Ovary (tissue), 9 donors: ENCODE measurements around the gene TRPM3. TPM values are rescaled to one million over a fixed set of nuclear protein-coding genes. Genes with fewer than 3 reads are reported as not detected.
A peak's percentile ranks its signal among the peaks of the same experiment; 100 is the strongest.

ENCODE experiments used
- DNase-seq, 5 donors: peaks; one replicate each; pipeline ENCODE4 v3.0.0-alpha.2; 2019 to 2020
- H3K27ac ChIP-seq, 2 donors: fragments of 200-600 bp; one replicate each; pipeline versions ENCODE4 v1.5.1 to v1.8.0; 2019 to 2022
- H3K27me3 ChIP-seq: fragments of 200-600 bp; one replicate; pipeline ENCODE4 v1.8.0; 2022
- H3K36me3 ChIP-seq: fragments of 200-600 bp; sonication (generic); one replicate; pipeline ENCODE4 v1.5.1; 2019
- H3K4me1 ChIP-seq: one replicate; pipeline ENCODE4 v1.8.1; 2013; ENCODE audit warnings: mild to moderate bottlenecking, moderate library complexity; ENCODE audit not compliant: insufficient read depth
- H3K4me3 ChIP-seq: fragments of 200-600 bp; sonication (generic); one replicate; pipeline ENCODE4 v1.5.1; 2017
- H3K9me3 ChIP-seq, 2 donors: fragments of 200-600 bp in 1 of 2; sonication (generic) in 1 of 2; one replicate each; pipeline versions ENCODE4 v1.5.1 to v1.8.1; 2013 to 2019; ENCODE audit warnings: mild to moderate bottlenecking in 1 of 2, moderate library complexity in 1 of 2
- EP300 ChIP-seq: sonication (generic); formaldehyde crosslinking; IDR thresholded peaks from one replicate; pipeline ENCODE4 v1.6.1; 2017; ENCODE audit warnings: antibody characterized with exemption
- POLR2A ChIP-seq: fragments of 450-650 bp; IDR thresholded peaks from one replicate; pipeline ENCODE4 v1.6.1; 2017; ENCODE audit warnings: antibody characterized with exemption, mild to moderate bottlenecking, moderate library complexity
- WGBS, 3 donors: extraction: QIAGEN DNeasy Blood & Tissue Kit in 1 of 3; methylation state at CpG; one replicate each; pipeline versions ENCODE4 v1.1.5 to v1.1.7; 2013 to 2017; 5-methylcytosine and 5-hydroxymethylcytosine counted together
- intact Hi-C, 4 donors: fragments of 100-400 bp; cut with DNase I; formaldehyde crosslinking; loops; one replicate each; pipeline versions ENCODE4 v1.11.0 to v1.15.1; 2022 to 2023
- polyA plus RNA-seq, 2 donors: library from polyadenylated mRNA; stranded (reverse); fragments of 200-250 nt in 1 of 2; fragments of 350-450 nt in 1 of 2; fragmentation: Illumina TruSeq in 1 of 2; extraction: RNeasy Lipid Tissue Mini Kit (QIAGEN cat#74804) in 1 of 2; gene quantifications; one replicate each; pipeline ENCODE4 v1.2.3, GENCODE V29; 2013 to 2014
- total RNA-seq, 7 donors: library from RNA; depleted of rRNA in 2 of 7; stranded (reverse); fragments of >200 nt in 2 of 7; fragmentation: NEBNext Ultra II Directional in 3 of 7; extraction: Animal tissue kit (Norgen Biotek cat#: 25700) in 3 of 7; gene quantifications; one replicate each; pipeline versions ENCODE4 v1.1.0 to v1.2.4, GENCODE V29; 2016 to 2023
- TF ChIP-seq, protein P1 (sequence below), 3 donors: fragments of 450-650 bp in 2 of 3; fragments of 200-600 bp in 1 of 3; IDR thresholded peaks; one replicate each; pipeline versions ENCODE4 v1.5.1 to v1.8.0; 2016 to 2022; ENCODE audit warnings: antibody characterized with exemption in 3 of 3, mild to moderate bottlenecking in 1 of 3
- donor health status: DM: no; HTN: no; CAD: no; lungs with moderate emphysema.
- donor health status: DM: no; HTN: no; CAD: no.
- donor health status: Bipolar disorder and iron deficiency.
- donor health status: DM: yes; HTN: yes; CAD: no.
- donor health status: DM: no; HTN: no; CAD: no.
- donor health status: DM: yes; HTN: yes; CAD: no.

TRPM3 gene
- total and polyA plus RNA-seq, 9 donors: 0.80 to 18.5 (median 4.6) TPM

DNA sequence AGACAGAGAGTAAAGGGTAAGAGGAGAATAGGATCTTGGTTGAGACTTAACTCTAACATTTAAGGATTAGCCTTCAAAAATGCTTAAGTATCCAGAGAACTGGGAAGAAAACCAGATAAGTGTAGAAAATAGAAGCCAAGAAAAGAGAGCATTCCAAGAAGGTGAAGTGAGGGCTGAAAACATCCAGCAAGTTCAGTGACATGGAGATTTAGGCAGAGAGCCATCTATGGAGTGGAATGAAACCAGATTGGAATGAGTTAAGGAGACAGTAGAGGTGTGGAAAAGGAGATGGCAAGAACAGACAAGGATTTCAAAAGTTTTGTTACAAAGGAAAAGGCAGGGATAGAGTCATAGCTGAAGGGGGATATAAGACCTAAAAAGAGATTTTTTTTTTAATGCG is 188.1 kb downstream of the TRPM3 start:
- Histone ChIP-seq H3K9me3 (no peaks in the 10 kb centered on the region), H3K4me1 (no peaks in the 10 kb centered on the region), H3K4me3 (no peak overlapping the region), H3K27ac (no peak overlapping the region), H3K27me3 (no peaks in the 10 kb centered on the region), H3K36me3 (no peaks in the 10 kb centered on the region)
- intact Hi-C loops: no loop called here
- WGBS, 3 donors: 65 to 82% (median 72%) methylated on average over 1 of the region's 1 CpG
- no peak for DNase-seq
- TF ChIP-seq, protein P1, sequence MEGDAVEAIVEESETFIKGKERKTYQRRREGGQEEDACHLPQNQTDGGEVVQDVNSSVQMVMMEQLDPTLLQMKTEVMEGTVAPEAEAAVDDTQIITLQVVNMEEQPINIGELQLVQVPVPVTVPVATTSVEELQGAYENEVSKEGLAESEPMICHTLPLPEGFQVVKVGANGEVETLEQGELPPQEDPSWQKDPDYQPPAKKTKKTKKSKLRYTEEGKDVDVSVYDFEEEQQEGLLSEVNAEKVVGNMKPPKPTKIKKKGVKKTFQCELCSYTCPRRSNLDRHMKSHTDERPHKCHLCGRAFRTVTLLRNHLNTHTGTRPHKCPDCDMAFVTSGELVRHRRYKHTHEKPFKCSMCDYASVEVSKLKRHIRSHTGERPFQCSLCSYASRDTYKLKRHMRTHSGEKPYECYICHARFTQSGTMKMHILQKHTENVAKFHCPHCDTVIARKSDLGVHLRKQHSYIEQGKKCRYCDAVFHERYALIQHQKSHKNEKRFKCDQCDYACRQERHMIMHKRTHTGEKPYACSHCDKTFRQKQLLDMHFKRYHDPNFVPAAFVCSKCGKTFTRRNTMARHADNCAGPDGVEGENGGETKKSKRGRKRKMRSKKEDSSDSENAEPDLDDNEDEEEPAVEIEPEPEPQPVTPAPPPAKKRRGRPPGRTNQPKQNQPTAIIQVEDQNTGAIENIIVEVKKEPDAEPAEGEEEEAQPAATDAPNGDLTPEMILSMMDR (IDR thresholded peaks at IDR 0.05): no peak
- TF ChIP-seq EP300: no peak
- TF ChIP-seq POLR2A: no peak

DNA sequence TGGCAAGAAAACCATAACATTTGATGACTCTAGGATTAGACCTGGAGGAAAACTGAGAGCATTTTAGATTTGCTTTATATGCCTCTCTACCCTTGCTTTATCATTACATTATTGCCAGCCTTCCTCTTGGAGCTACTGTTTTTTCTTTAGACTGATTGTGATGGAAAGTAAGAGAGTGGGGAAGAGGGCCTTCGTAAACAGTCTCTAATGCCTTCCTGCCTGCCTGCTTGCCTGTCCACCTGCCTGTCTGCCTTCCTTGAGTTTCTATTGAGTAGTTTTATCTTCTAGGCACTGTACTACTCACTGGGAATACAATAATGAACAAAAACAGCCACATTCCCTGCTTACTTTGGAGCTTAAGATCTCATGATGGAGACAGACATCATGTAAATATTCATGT is 189.3 kb downstream of the TRPM3 start:
- intact Hi-C loops: no loop called here
- no peaks in the 10 kb centered on the region for H3K27me3 ChIP-seq
- WGBS, 3 donors: 92 to 100% (median 93%) methylated on average over 1 of the region's 1 CpG
- no peak for TF ChIP-seq EP300
- TF ChIP-seq, protein P1 (IDR thresholded peaks at IDR 0.05): no peak
- TF ChIP-seq POLR2A: no peak
- no peak for DNase-seq
- H3K36me3 ChIP-seq: no peaks in the 10 kb centered on the region
- no peaks in the 10 kb centered on the region for H3K4me1 ChIP-seq
- no peak overlapping the region for H3K27ac ChIP-seq
- H3K4me3 ChIP-seq: no peak overlapping the region
- no peaks in the 10 kb centered on the region for H3K9me3 ChIP-seq

DNA sequence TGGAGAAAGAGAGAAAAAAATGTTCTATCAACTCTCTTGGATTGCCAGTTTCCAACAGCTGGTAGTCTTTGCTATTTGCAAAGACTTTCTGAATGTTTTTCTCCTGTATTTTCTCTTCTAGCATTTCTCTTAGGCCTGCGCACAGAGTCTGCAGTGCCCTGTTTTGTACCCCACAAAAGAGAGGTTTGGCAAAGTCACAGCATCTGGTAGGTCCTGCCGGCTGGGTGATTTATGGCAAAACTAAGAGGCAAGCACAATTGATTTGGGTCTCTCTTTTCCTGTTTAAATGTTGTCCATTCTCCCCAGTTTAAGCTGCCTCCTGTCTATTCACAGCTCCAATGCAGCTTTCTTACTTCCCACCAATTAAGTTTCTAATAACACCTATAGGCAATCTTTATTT is 193.9 kb downstream of the TRPM3 start:
- Histone ChIP-seq H3K27me3 (no peaks in the 10 kb centered on the region), H3K27ac (no peak overlapping the region), H3K9me3 (no peaks in the 10 kb centered on the region), H3K4me1 (no peaks in the 10 kb centered on the region), H3K4me3 (no peak overlapping the region), H3K36me3 (no peaks in the 10 kb centered on the region)
- no peak for TF ChIP-seq POLR2A
- TF ChIP-seq, protein P1 (IDR thresholded peaks at IDR 0.05): no peak
- no peak for TF ChIP-seq EP300
- intact Hi-C loops: no loop called here
- WGBS, 3 donors: 78 to 87% (median 83%) methylated on average over 2 of the region's 2 CpGs
- no peak for DNase-seq

DNA sequence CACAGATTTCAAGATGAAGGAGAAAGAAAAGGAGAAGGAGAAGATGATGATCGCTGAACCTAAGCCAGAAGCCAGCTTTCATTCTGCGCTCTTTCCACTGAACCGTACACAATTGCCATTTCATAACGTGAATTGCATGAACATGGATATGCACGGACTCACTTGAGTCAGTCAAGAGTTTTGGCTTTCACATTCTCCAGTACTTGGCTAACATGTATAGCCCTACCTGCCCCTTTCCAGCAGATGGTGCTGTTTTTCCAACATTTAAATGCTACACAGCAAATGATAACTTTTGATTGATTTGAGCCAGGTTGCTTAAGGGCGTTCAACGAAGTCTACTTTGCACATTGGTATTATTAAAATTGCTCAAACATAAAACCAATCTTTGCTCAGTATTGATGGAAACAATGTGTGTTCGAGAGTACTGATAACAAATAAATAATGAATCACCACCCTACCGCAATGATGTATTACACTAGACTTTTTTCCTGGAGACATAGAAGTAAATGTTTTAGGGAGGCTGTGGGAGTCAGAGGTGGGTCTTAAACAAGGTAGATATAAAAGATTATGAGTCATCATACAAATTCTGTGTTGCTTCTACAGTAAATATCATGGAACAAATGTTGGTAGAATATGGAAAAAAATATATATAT is 196.4 kb downstream of the TRPM3 start:
- intact Hi-C loops: no loop called here
- Histone ChIP-seq H3K4me3 (no peak overlapping the region), H3K9me3 (no peaks in the 10 kb centered on the region), H3K27ac (no peak overlapping the region), H3K27me3 (no peaks in the 10 kb centered on the region), H3K36me3 (no peaks in the 10 kb centered on the region), H3K4me1 (no peaks in the 10 kb centered on the region)
- 11 to 15% (median 11%) methylated on average over 9 of the region's 9 CpGs for WGBS, 3 donors
- no peak for TF ChIP-seq POLR2A
- TF ChIP-seq, protein P1 (IDR thresholded peaks at IDR 0.05): peak in 2 of 3 donors; percentile 51 to 58
- no peak for TF ChIP-seq EP300
- DNase-seq: peak in 2 of 5 donors; percentile 8 to 43
